NCI-H748 (cell line): Measurements from ENCODE around the gene AUNIP.
A peak's percentile ranks its signal among the peaks of the same experiment; 100 is the strongest.

Experiments used
- DNase-seq: peaks from one replicate; lab custom pipeline; 2025; ENCODE audit not compliant: unreplicated experiment; lab: John Stamatoyannopoulos, UW

The AUNIP gene

DNA sequence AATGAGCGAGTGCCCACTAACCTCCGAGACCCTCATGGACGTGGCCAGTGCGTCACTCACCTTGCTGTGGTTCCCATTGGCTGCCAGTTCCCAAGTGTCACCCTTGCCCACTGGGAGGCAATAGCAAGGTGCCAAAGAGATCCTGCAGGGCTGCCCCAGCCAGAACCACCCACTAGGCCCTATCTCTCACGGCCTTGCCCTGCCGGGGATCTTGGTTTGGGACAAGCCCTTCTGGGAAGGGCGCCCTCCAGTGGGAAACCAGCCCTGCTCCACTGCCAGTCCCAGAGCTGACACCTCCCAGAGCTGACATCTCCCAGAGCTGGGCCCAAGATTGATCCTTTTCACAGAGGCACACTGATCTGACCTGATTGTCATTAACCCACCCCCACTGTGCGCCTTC, 61.3 kb downstream of the AUNIP start:
- DNase-seq = no peak

DNA sequence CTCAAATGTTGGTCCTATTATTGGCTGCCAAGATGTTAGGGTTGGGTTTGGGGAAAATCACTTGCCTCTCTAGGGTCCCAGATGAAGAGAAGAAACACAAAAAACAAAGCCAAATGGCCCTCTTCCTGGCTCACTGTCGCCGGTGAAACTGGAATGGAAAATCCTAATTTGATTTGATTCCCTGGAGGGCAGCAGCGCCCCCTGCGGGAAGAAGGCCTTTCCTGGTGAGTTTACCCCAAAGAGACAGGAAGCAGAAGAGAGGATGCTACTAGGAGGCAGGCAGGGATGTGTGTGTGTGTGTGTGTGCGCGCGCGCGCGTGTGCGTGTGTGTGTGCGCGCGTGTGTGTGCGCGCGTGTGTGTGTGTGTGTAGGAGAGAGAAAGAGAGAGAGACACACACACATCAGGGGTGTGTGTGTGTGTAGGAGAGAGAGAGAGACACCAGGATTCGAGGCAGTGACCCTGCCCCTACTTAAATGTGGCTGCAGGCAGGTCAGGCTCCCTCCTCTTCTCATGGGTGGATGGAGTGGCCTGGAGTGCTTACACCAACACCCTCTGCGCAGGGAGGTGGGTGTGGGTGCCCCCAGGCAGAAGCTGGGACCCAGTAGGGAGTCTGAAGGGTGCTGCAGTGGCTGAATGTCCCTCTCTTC, 62.3 kb downstream of the AUNIP start:
- DNase-seq = peak; percentile 69

DNA sequence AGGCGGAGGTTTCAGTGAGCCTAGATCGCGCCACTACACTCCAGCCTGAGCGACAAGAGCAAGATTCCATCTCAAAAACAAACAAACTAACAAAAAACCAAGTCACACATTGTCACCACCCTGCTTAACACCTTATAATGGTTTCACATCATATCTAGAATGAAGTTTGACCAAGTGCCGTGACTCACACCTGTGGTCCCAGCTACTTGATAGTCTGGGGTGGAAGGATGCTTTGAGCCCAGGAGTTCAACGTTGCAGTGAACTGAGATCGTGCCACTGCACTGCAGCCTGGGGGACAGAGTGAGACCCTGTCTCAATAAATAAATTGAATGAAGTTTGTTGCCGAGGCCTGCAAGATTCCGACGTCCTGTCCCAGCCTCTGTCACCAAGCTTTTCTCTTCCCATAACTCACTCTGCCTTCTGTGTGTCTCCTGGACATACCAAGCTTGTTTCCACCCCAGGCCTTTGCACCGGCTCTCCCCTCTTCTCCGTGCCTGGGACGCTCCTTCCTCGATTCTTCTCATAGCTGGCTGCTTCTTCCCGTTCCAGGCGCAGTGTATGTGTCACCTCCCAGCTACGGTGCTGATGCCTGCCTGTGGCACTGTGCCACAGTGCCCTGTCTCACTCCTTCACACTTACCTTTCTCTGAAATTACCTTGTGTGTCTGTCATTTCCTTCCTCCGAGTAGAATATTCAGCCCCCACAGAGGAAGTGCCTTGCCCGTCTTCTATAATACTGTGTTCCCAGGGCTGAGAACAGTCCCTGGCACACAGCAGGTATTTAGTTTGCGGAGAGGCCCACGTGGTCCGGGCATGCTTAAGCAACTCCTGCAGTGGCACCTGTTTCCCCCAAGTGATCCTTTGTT, 63.1 kb downstream of the AUNIP start:
- no peak for DNase-seq

GRCh38 chr1:25795211-25795610, 64.0 kb downstream of the AUNIP start:
- DNase-seq = no peak

GRCh38 chr1:25794325-25794724, 64.9 kb downstream of the AUNIP start:
- no peak for DNase-seq

DNA sequence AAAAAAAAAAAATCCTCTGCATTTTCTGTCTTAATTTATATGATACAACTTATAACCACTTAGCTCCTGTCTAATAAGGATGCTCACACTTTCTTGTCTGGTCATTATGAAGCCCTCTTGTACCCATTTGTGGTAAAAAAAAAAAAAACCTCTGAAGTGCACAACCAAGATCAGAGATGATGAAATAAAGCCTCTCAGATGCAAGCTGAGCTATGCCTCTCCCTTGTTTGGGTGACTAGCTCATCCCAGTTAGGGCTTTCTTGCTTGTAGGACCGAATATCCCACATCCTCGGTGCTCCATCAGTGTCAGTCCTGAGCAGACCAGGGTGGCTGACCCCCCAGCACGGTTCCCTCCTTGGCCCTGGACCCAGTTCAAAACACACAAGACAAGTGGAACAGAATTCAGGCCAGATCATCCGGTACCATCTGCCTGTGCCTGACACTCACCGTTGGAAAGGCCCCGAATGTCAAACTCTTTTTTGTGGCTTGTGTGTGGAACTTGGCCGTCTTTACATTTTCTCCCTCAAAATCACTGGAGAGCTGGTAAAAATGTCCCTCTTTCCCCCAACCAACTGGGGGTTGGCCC, 65.6 kb downstream of the AUNIP start:
- no peak for DNase-seq

- DNase-seq = no peak
Measured at GRCh38 chr1:25792115-25792514, 67.1 kb downstream of the AUNIP start.

- no peak for DNase-seq
Measured at GRCh38 chr1:25790472-25790871, 68.8 kb downstream of the AUNIP start.

DNA sequence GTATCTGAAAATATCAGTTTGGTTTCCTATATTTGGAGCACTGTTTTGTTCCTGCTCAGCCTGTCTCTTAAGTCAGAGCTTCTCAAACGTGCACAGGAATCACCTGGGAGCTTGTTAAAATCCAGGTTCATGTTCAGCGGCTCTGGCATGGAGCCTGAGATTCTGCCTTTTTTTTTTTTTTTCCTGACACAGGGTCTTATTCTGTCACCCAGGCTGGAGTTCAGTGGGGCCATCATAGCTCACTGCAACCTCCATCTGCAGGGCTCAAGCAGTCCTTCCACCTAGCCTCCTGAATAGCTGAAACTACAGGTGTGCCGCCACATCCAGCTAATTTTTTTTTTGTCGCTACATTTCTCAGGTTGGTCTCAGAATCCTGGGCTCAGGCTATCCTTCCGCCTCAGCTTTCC, 71.5 kb downstream of the AUNIP start:
- DNase-seq = no peak

DNA sequence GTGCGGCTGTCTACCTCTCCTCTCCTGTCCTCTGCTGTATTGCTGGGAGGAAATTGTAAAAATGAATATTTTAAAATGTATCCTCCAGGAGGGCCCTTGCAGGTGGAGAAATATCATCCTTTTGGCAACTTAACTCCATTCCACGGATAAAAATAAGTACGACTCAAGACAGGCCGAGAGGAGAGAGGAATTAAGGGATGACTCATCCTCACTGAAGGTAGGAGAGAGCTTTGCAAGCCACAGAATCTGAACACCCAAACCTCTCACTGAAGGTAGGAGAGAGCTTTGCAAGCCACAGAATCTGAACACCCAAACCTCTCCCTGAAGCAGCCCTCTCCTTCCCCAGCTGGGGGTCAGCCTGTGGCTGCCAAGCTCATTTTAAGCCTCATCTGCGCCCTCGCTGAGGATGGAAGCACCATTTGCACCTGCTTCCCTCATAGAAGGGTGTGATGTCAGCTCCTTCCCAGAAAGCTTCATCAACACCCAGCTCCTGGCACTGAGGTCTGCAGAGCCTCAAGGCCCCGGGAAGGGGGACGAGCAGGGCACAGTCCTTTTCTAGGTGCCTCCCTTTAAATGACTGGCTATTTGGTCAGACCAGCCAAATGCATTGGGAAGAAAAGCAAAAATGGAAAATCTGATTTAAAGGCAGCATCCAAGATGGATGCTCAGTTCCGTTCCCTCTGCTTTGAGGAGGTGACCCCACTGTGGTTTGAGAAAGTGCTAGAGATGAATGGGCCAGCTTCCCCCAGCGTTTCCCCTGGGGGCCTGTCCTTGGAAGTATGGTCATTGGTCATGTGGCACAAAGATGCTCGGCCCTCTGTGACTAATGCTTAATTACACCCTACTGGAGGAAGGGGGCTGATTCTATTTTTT, 72.1 kb downstream of the AUNIP start:
- DNase-seq = no peak

GRCh38 chr1:25785333-25786067, 73.8 kb downstream of the AUNIP start:
- DNase-seq = no peak

- no peak for DNase-seq
Measured at GRCh38 chr1:25784575-25785051, 74.6 kb downstream of the AUNIP start.
